HG03575 (cell line): ENCODE measurements around the gene DUSP16.
"Not testable (repeated sequence)": the region's sequence is repeated elsewhere in the genome, so short reads cannot be mapped to it uniquely, and the experiment has no call there.

Experiments used
- ATAC-seq: cut with Tn5 transposase; IDR thresholded peaks from one replicate; pipeline ENCODE4 v1.9.1; 2021; ENCODE audit not compliant: unreplicated experiment, insufficient number of reproducible peaks, low FRiP score; ENCODE audit errors: extremely low read depth

The DUSP16 gene

DNA sequence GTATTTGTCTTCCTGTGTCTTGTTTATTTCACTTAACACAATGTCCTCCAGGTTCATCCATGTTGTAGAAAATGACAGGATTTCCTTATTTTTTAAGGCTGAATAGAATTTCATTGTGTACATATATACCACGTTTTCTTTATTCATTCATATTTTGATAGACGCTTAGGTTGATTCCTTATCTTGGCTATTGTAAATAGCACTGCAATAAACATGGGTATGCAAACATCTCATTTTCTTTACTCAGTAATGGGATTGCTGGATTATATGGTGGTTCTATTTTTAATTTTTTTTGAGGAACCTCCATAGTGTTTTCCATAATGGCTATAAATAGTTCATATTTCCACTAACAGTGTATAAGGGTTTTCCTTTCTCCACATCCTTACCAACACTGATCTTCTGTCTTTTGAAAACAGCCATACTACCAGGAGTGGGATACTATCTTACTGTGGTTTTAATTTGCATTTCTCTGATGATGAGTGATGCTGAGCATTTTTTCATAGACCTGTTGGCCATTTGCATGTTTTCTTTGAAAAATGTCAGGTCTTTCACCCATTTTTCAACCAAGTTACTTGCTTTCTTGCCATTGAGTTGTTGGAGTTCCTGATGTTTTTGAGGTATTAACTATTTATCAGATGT, 32.8 kb downstream of the DUSP16 start:
- ATAC-seq, result no peak

DNA sequence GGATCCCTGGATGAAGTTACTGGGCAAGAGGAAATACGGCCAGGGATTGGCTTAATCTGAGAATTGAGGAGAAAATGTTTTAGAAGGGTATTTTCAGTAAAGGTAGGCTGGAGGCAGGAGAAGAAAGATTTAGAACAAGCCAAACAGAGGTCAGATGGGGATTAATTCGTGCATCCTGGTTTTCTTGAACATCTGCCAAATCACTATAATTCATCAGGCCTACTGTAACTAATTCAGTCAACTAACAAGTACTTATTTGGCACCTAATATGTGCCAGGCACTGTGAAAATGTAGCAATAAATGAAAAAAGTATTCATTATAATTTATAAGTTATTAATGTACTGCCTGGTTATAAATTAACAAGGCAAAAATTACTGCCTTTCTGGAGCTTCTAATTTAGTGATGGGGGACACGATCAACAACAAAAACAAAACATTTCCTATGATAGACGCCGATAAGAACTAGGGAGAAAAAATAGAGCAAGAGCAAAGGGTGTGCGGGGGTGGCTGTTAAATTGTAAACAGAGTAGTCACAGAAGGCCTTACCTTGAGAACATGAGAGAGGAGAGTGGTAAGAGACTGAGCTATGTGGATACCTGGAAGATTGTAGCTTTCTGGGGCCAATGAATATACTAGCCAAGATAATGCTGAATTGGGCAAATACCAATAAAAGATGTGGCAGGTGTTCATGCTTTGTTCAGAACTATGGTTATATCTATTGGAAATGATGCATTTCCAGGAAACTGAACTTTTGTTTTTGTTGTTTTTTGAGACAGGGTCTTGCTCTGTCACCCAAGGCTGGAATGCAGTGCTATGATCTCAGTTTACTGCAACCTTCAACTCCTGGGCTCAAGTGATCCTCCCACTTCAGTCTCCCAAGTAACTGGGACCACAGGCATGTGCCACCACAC, 34.0 kb downstream of the DUSP16 start:
- ATAC-seq, result no peak

DNA sequence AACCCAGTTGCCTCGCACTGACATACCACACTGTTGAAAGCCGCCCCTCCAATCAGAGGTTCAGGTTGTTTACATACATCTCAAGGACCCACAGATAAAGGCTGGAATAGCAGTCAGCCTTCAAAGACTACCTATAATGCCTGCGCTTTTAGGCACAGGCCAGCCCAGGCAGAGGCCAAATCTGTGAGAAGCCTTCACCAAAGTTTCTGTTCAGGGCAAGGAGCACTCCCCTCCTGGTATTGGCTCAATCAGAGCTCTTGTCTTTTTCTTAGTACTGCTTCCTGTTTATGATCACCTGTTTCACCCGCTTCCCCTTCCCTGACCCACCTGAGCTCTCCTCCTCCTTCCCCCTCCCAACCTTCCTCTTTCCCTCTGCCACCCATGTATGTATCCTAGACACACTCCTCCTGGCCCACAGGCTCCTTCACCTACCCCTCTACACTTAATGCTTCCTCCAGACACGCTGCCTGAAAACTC, 34.8 kb downstream of the DUSP16 start:
- no peak for ATAC-seq

DNA sequence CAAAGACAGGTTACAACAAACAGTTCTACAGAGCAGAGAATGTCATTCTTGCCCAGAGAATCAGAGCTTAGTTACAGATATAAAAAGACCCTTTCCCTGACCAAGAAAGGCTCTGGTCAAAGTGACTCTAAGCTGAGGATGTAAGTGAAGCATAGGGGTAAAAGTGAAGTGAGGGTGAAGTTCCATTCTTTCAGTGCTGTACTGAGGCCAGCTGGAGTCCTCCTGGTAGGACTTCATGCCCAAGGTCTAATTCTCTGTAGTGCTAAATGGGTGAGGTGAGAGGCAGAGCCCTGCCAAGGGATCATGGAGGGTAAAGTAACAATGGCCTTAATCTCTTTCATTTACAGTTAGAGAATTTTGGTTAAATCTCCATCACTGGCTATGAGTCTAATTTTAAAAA, 38.5 kb downstream of the DUSP16 start:
- no peak for ATAC-seq

DNA sequence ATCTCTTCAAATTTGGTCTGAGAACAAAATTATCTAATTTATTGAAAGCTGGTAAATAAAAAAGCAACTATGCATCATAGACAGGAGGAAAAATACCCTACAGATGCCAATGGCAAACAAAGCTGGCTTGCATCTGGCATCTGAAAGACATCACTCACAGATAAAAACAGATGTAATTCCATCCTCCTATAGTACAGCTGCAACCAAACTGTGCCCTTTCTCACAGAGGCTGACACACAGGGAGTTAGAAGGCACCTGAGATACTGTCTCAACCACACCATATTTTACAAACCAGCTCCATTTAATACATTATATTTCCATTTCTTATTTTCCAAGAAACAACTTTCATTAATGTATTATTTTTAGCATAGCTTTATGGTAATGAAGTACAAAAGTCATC, 39.4 kb downstream of the DUSP16 start:
- no peak for ATAC-seq

DNA sequence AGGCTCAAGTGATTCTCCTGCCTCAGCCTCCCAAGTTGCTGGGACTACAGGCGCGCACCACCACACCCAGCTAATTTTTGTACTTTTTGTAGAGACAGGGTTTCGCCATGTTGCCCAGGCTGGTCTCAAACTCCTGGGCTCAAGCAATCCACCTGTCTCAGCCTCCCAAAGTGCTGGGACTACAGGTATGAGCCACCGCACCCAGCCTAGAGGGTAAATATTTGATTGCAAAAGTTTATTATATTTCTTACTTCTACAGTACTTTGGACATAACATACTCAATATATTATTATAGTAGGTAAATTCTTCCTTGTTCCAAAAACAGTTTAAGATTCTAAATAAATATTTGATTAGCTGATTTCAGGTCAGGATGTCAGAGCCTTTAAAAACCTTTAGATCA, 40.0 kb downstream of the DUSP16 start:
- not testable (repeated sequence) for ATAC-seq

DNA sequence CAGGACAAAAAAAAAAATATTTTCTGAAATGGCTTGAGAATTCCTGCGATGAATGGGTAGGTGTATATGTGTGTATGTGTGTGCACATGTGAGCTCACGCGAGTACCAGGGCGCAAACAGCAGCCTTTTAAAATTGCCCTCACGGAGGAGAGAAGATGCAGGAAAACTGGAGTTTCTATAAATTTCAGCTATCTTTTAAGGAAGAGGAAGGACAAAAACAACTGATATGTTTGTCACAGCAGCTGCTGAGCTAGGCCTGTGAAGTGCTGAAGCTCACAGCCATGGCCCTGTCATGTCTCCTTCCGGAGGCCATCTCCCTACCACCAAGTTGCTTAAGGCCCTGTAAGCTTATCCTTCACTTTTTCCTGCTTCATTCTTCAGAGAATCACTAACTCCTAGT, 40.8 kb downstream of the DUSP16 start:
- no peak for ATAC-seq

DNA sequence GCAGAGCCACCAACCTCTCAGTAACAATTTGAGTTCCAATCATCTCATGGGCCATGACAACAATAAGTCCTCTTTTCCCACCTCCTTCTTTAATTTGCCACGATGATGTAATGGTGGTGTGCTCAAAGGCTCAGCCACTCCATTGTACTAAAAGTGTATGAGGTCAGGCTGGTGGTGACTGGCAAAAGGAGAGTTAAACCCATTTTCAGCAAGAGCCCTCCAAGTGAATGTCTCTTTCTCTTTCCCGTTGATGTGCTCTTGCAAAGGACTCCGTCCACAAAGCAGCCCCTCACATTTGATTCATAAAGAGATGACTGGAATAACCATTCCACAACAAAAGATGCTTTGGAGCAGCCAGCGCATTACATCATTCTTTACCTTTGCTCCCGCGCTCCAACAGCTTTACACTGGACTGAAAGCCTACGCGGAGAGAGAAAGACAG, 41.6 kb downstream of the DUSP16 start:
- ATAC-seq, result no peak

DNA sequence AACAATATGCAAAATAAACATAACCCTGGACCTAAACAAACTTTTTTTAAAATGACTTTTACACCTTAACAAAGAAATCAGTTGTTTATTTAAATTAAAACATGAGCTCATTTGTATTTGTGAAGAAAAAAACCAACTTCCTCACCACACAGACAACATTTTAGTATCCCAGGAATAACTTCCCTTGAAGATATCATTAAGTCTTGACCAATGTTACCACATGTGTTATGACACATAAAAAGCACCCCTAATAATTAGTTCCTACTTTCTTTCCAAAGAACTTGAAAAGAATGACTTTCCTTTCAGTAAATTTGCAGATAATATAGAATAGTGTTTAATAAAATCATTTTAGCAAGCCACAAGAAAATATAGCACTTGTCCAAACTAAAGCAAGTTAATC, 42.4 kb downstream of the DUSP16 start:
- no peak for ATAC-seq

DNA sequence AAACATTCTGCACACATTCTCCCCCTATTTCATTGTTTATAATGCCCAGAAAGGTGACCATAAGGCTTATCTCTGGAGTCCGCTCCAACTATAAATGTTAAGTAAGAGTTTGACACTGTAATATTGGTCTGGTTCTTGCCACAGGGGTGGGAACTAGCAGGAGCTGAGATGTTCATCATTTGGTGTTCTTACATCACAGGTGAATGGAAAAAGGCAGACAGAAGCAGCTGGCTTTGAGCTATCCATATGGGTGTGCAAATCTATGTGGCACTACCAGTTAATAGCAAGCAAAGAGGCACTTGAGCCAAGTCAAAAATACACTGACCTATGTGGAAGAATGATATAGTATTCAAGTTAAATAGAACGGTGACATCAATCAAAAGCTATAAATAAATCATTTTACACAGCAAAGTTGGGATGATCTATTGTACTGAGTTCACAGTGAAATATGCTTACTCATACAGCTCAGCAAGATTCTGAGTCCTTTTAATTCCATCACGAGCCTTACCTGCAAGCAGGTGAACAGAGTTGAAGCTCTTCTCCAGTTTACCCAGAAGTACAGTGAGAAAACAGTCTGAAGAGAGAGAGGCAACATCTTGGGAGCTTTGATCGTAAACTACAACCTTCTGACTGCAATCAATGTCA, 43.2 kb downstream of the DUSP16 start:
- no peak for ATAC-seq

DNA sequence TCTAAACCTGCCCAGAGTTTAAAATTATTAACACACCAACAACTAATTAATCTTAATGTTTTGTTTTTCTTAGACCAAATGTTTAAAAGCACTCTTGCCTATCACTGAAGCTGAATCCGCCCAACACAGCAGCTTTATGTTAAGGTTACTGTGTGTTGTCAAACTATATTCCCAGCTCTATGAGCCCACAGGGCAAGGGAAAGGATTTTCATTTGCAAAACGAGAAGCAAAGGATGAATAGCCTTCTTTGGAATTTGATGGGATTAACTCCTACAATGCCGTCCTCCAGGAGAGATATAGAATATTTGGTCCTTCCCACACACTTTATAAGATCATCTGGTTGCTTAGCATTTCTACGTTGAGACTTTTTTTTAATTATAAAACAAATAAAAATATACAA, 43.7 kb downstream of the DUSP16 start:
- ATAC-seq, result no peak

DNA sequence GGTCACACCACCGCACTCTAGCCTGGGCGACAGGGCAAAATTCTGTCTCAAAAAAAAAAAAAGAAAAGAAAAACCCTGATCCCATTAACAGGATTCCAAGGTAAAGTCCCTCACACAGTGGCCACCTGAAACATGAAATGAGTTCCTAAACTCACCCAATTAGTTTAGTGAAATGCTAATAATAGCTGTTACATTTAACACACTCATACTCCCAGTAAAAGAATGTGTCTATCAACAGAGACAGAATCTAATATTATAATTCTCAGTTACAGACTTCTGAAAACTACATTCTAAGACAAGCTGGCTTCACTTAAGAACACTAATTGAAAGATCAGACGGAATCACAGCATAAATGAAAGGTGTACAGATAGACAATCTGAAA, 44.2 kb downstream of the DUSP16 start:
- ATAC-seq, result no peak

DNA sequence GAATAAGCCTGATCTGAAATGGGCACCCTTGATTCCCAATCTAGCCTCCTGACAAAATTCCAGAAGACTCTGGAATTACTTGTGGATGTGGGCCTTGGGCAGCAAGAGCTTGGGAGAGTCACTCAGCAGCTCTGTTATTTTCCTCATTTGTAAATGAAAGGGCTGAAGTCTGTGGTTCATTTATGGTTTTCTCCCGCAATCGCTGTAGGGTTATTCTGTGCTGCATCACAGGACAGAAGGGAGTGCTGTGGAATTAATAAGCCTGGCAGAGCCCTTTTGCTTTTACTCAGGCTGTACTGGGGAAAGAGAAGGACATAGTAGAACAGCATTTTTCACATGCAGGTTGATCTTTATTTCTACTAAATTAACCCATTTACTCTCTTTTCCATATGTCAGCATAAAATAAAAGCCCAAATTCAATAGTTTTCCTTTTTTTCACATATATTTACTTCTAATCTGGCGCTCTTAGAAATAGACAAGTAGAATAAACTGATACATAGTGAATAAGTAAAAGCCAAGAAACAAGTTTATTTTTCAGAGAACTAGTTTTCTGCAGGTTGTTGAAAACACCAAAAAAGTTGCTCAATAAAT, 49.2 kb downstream of the DUSP16 start:
- ATAC-seq, result no peak

DNA sequence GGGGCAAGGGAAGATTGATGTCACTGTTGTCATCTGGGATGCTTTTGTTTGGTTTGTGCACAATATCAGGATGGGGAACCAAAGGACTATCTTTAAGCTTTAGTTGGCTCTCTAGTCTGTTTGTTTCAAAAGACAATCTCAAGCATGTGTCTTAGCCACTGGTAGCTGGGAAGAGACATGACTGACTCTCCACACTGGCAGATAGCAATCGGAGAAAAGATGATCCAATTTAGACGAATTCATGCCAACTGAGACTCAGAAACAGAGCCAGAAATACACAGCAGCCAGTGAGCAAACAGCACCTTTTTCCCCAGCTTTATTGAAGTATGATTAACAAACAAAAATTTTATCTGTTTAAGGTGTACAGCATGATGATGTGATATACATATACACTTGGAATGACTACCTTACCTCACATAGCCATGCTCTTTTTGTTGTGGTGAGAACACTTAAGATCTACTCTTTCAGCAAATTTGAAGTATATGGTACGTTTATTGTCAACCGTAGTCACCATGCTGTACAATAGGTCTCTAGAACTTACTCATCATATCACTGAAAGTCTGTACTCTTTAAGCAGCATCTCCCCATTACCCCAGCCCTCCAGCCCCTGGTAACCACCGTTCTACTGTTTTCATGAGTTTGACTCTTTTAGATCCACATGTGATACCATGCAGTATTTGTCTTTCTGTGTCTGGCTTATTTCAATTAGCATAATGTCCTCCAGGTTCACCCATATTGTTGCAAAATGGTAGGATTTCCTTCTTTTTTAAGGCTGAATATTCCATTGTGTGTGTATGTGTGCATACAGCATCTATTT, 50.6 kb downstream of the DUSP16 start:
- no peak for ATAC-seq

DNA sequence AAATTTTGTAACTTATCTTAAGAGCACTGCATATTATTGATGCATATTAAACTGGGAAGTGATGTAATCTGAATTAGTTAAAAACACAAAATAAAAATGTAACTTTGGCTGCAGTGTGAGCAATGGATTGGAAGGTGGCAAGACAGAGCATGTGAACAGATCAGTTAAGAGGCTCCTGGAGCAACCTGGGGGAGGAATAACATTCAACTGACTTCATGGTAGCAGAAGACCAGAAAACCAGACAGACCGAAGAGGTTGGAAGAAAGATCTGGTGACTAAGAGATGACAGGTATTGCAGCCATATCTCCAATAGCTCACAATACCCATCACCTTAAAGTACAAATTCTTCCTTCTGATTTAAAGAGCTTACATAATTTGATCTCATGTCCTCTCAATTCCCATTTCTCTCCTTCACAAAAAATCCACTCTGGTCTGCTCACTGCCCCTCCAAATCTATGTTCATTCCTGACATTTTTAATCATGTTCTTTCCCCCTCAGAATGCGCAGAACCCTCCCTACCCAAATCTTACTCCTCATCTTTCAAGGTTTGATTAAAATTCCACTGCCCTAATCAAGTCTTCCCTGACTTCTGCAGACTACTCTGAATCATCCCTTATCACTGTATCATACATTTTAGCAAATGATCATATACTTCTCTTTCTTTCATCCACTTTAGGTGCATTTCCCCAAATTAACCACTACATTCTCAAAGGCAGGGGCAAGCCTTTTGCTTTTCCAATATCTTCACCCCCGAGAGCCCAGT, 51.5 kb downstream of the DUSP16 start:
- no peak for ATAC-seq

DNA sequence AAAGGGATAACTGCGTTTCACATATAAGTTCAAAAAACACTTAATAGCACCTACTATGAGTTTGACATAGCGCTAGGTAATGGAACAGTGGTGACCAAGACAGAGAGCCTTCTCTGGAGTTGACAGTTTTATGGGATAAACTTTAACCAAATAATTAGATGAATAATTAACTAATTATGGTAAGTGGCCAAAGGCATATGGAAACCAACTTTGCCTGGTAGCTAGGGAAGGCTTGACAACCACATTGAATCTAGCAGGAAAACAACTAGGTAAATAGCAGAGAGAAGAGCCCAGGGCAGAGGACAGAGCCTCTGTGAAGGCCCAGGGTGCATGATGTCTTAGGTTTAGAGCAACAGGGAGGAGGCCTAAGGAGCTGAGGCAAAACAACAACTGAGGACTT, 52.1 kb downstream of the DUSP16 start:
- no peak for ATAC-seq

DNA sequence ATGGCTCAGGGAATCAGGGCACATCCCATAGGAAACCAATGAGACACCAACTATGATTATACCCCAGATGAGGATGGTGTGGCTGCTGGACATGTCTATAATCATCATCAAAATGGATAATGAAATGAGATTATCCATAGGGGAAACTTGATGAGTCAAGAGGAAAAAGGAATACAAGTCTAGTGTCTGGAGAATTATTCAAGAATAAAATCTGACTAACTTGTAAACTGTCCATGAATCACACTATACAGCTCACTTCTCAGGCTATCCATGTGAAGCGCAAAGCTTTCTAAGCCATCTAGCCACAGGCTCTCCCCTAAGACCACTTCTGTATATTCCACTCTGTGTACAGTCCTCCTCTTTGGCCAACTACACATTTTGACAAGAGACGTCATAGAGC, 52.5 kb downstream of the DUSP16 start:
- ATAC-seq, result no peak

DNA sequence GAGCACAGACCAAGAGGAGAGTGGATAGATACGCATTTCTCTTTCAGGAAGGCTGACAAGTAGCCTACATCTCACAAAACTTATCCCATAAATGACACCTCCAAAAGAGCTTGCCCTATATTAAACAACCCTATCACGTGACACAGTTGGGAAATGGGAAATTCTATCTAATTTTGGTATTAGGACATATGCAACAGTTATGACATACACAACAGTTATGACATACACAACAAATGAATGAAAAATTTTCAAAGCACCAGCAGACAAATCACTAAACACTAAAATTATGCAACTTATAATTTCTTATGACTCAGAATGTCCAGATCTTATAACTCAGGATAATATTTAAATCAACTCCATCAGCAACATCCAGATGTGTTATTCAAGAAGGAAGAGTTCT, 54.1 kb downstream of the DUSP16 start:
- ATAC-seq, result no peak
